Activated CD8-positive, alpha-beta memory T cell treated with anti-CD3 and anti-CD28 coated beads for 24 hours (primary cell): ENCODE measurements around the gene HCN3.
A peak's percentile ranks its signal among the peaks of the same experiment; 100 is the strongest.
"Not testable (repeated sequence)": the region's sequence is repeated elsewhere in the genome, so short reads cannot be mapped to it uniquely, and the experiment has no call there.

Experiments
- DNase-seq: peaks from one replicate; pipeline ENCODE4 v3.0.0-alpha.2; 2020

HCN3 gene

GRCh38 chr1:155277070-155277901 is at the start of gene HCN3:
TSS of gene HCN3 (plus strand) at chr1:155277463. CDS start at chr1:155277591, 128 bp downstream.
- DNase-seq = peak; percentile 97

- DNase-seq = no peak
These were observed 49.2 kb upstream of the HCN3 start for GRCh38 chr1:155228096-155228427.

- not testable (repeated sequence) for DNase-seq
These were observed 46.0 kb upstream of the HCN3 start for GRCh38 chr1:155231302-155231701.

GRCh38 chr1:155232001-155232978 is 45.0 kb upstream of the HCN3 start:
- DNase-seq = not testable (repeated sequence)

GRCh38 chr1:155233502-155233901 is 43.8 kb upstream of the HCN3 start:
- not testable (repeated sequence) for DNase-seq

GRCh38 chr1:155235375-155235774 is 41.9 kb upstream of the HCN3 start:
- not testable (repeated sequence) for DNase-seq

- DNase-seq = no peak
These were observed 40.8 kb upstream of the HCN3 start for GRCh38 chr1:155236451-155236850.

GRCh38 chr1:155241069-155241679 is 36.1 kb upstream of the HCN3 start:
- peak; percentile 79 for DNase-seq

- no peak for DNase-seq
These were observed 35.4 kb upstream of the HCN3 start for GRCh38 chr1:155241841-155242264.

GRCh38 chr1:155242805-155243358 is 34.4 kb upstream of the HCN3 start:
- no peak for DNase-seq

GRCh38 chr1:155244368-155245162 is 32.7 kb upstream of the HCN3 start:
- DNase-seq = peak; percentile 96

- no peak for DNase-seq
These were observed 32.1 kb upstream of the HCN3 start for GRCh38 chr1:155245163-155245524.

GRCh38 chr1:155246796-155247195 is 30.5 kb upstream of the HCN3 start:
- not testable (repeated sequence) for DNase-seq

- DNase-seq = no peak
These were observed 29.4 kb upstream of the HCN3 start for GRCh38 chr1:155247667-155248553.

GRCh38 chr1:155250246-155250632 is 27.0 kb upstream of the HCN3 start:
- no peak for DNase-seq

GRCh38 chr1:155250633-155251449 is 26.4 kb upstream of the HCN3 start:
- peak; percentile 99 for DNase-seq

- no peak for DNase-seq
These were observed 25.7 kb upstream of the HCN3 start for GRCh38 chr1:155251566-155251965.

GRCh38 chr1:155253208-155253607 is 24.1 kb upstream of the HCN3 start:
- no peak for DNase-seq

- DNase-seq = no peak
These were observed 23.5 kb upstream of the HCN3 start for GRCh38 chr1:155253797-155254196.

- no peak for DNase-seq
These were observed 23.0 kb upstream of the HCN3 start for GRCh38 chr1:155254228-155254713.
